RWPE2 (cell line): ENCODE results near the gene NDST1.
A peak's percentile ranks its signal among the peaks of the same experiment; 100 is the strongest.

Experiments
- ATAC-seq: fragments of 200-7000 bp; cut with Tn5 transposase; 3 replicates; pipeline ENCODE4 v1.9.1; 2021; ENCODE audit warnings: low read depth
- DNase-seq: peaks from one replicate; pipeline ENCODE4 v3.0.0-alpha.2; 2020; ENCODE audit warnings: low spot score
- H3K27ac ChIP-seq: fragments of 450-650 bp; 2 replicates; pipeline ENCODE4 v1.5.1; 2017; ENCODE audit warnings: mild to moderate bottlenecking; ENCODE audit not compliant: poor library complexity, severe bottlenecking
- H3K27me3 ChIP-seq: fragments of 250-450 bp; sonication (Bioruptor Pico); 2 replicates; pipeline ENCODE4 v1.5.1; 2021; ENCODE audit warnings: mild to moderate bottlenecking, moderate library complexity; ENCODE audit not compliant: insufficient read depth, poor library complexity, severe bottlenecking
- H3K36me3 ChIP-seq: fragments of 250-450 bp; sonication (Bioruptor Pico); 2 replicates; pipeline ENCODE4 v1.5.1; 2020; ENCODE audit warnings: low read depth, mild to moderate bottlenecking, moderate library complexity
- H3K4me1 ChIP-seq: fragments of 250-450 bp; sonication (Bioruptor Pico); 2 replicates; pipeline ENCODE4 v1.5.1; 2021; ENCODE audit warnings: mild to moderate bottlenecking, moderate library complexity; ENCODE audit not compliant: insufficient read depth, poor library complexity, severe bottlenecking
- H3K4me3 ChIP-seq: fragments of 250-450 bp; sonication (Bioruptor Pico); 2 replicates; pipeline ENCODE4 v1.5.1; 2021; ENCODE audit warnings: mild to moderate bottlenecking, moderate library complexity; ENCODE audit not compliant: severe bottlenecking
- H3K9me3 ChIP-seq: fragments of 250-450 bp; sonication (Bioruptor Pico); 2 replicates; pipeline ENCODE4 v1.5.1; 2021; ENCODE audit warnings: mild to moderate bottlenecking, moderate library complexity; ENCODE audit not compliant: severe bottlenecking
- TF ChIP-seq, protein P1 (sequence below): fragments of 450-650 bp; IDR thresholded peaks from one replicate; pipeline ENCODE4 v1.5.1; 2017; ENCODE audit warnings: mild to moderate bottlenecking, moderate library complexity; ENCODE audit not compliant: poor library complexity, severe bottlenecking

Gene NDST1

GRCh38 chr5:150539206-150539605 lies 31.3 kb downstream of the NDST1 start:
- Histone ChIP-seq H3K36me3 (peaks cover 82% of the 10 kb centered on the region), H3K4me3 (no peak overlapping the region), H3K27ac (no peak overlapping the region), H3K9me3 (no peaks in the 10 kb centered on the region), H3K4me1 (peaks cover 8% of the 10 kb centered on the region), H3K27me3 (no peaks in the 10 kb centered on the region)
- TF ChIP-seq, protein P1, sequence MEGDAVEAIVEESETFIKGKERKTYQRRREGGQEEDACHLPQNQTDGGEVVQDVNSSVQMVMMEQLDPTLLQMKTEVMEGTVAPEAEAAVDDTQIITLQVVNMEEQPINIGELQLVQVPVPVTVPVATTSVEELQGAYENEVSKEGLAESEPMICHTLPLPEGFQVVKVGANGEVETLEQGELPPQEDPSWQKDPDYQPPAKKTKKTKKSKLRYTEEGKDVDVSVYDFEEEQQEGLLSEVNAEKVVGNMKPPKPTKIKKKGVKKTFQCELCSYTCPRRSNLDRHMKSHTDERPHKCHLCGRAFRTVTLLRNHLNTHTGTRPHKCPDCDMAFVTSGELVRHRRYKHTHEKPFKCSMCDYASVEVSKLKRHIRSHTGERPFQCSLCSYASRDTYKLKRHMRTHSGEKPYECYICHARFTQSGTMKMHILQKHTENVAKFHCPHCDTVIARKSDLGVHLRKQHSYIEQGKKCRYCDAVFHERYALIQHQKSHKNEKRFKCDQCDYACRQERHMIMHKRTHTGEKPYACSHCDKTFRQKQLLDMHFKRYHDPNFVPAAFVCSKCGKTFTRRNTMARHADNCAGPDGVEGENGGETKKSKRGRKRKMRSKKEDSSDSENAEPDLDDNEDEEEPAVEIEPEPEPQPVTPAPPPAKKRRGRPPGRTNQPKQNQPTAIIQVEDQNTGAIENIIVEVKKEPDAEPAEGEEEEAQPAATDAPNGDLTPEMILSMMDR: no peak
- ATAC-seq: no peak
- no peak for DNase-seq

DNA sequence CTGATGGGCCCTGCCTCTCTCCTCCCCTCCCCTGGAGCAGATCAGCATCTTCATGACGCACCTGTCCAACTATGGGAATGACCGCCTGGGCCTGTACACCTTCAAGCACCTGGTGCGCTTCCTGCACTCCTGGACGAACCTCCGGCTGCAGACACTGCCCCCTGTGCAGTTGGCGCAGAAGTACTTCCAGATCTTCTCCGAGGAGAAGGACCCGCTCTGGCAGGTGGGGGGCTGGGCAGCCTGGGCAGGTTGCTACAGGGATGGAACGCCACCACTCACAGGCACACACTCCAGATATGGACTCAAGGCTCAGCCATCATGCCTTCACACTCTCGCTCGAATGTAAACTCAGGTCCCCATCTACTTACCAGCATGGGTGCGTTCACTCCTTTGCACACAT lies 32.1 kb downstream of the NDST1 start:
- Histone ChIP-seq H3K36me3 (peaks cover 74% of the 10 kb centered on the region), H3K27me3 (no peaks in the 10 kb centered on the region)

DNA sequence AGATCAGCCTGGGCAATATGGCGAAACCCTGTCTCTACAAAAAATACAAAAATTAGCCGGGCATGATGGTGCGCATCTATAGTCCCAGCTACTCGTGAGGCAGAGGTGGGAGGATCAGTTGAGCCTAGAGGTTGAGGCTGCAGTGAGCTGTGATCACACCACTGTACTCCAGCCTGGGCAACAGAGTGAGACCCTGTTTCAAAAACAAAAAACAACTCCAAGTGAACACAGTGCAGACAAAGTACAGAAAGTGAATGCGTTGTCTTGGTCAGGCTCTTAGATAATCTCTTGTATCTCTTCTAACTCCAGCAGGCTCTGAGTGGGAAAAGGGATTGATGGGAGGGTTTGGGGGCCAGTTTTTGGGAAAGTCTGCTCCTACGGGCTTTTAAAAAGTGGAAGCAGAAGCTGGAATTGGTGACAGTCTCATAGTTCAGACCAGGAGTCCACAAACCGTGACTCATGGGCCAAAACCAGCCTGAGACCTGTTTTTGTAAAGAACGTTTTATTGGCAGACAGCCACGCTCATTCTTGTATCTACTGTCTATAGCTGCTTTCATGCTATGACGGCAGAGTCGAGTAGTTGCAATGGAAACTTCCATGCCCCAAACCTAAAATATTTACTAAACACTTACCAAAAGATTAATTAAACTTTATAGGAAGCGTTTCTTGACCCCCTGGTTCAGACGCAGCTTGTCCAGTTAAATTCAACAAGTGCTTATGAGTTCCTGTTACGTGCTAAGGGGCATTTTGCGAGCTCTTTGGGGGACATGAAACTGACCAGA lies 32.9 kb downstream of the NDST1 start:
- Histone ChIP-seq H3K4me3 (no peak overlapping the region), H3K36me3 (peaks cover 74% of the 10 kb centered on the region), H3K4me1 (peaks cover 8% of the 10 kb centered on the region), H3K9me3 (no peaks in the 10 kb centered on the region), H3K27me3 (no peaks in the 10 kb centered on the region), H3K27ac (peak overlapping the region; percentile 19)
- DNase-seq: no peak
- peak; percentile 71 for ATAC-seq
- TF ChIP-seq, protein P1: no peak

More for the DNA sequence above, 32.1 kb downstream of the NDST1 start:
- H3K4me3 ChIP-seq: no peak overlapping the region
- ATAC-seq (no peak), DNase-seq (no peak)
- H3K4me1 ChIP-seq: peaks cover 8% of the 10 kb centered on the region
- H3K27ac ChIP-seq: no peak overlapping the region
- H3K9me3 ChIP-seq: no peaks in the 10 kb centered on the region
- TF ChIP-seq, protein P1: no peak

DNA sequence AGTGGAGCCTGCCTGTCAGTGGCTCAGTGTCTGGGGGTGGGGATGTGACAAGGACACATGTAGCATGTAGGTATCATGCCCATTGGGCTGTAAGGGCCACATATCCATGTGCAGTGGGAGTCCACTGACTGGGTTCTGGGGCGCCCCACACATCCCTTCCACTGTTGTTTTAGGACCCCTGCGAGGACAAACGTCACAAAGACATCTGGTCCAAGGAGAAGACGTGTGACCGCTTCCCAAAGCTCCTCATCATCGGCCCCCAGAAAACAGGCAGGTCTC lies 33.4 kb downstream of the NDST1 start:
- TF ChIP-seq, protein P1: no peak
- DNase-seq (no peak), ATAC-seq (no peak)
- no peak overlapping the region for H3K4me3 ChIP-seq
- H3K9me3 ChIP-seq: no peaks in the 10 kb centered on the region
- peaks cover 8% of the 10 kb centered on the region for H3K4me1 ChIP-seq
- H3K27ac ChIP-seq: peak overlapping the region; percentile 19
- H3K27me3 ChIP-seq: no peaks in the 10 kb centered on the region
- peaks cover 75% of the 10 kb centered on the region for H3K36me3 ChIP-seq

GRCh38 chr5:150541895-150542294 lies 34.0 kb downstream of the NDST1 start:
- Histone ChIP-seq H3K4me3 (no peak overlapping the region), H3K36me3 (peaks cover 74% of the 10 kb centered on the region), H3K27me3 (no peaks in the 10 kb centered on the region), H3K4me1 (peaks cover 8% of the 10 kb centered on the region), H3K9me3 (no peaks in the 10 kb centered on the region), H3K27ac (peak overlapping the region; percentile 19)
- ATAC-seq: no peak
- TF ChIP-seq, protein P1: no peak
- DNase-seq: no peak
